Activated CD8-positive, alpha-beta memory T cell treated with anti-CD3 and anti-CD28 coated beads, Interleukin-2, amount 10 ng/mL, durations not matched to agents 7 days and 5 days (primary cell): ENCODE results near the gene TRNT1. TPM values are rescaled to one million over a fixed set of nuclear protein-coding genes. Genes with fewer than 3 reads are reported as not detected.
A peak's percentile ranks its signal among the peaks of the same experiment; 100 is the strongest.

ENCODE experiments used
- ATAC-seq: fragments of 150-1000 bp; cut with Tn5 transposase; one replicate; pipeline ENCODE4 v1.10.0; 2021; ENCODE audit warnings: moderate library complexity
- CTCF ChIA-PET: fragments of 350-600 bp; sonication (Branson Sonifier 250); formaldehyde crosslinking; loops from one replicate; lab custom pipeline; 2021; ENCODE audit warnings: antibody characterized with exemption; lab: Charles Lee
- DNase-seq: peaks from one replicate; pipeline ENCODE4 v3.0.0-alpha.2; 2020
- H3K27ac Mint-ChIP-seq: one replicate; pipeline ENCODE4 v1.8.0; 2021; ENCODE audit warnings: mild to moderate bottlenecking, mixed read lengths
- H3K27me3 Mint-ChIP-seq: one replicate; pipeline ENCODE4 v1.8.0; 2021; ENCODE audit warnings: mixed read lengths
- H3K36me3 Mint-ChIP-seq: one replicate; pipeline ENCODE4 v1.8.0; 2021; ENCODE audit warnings: mild to moderate bottlenecking, mixed read lengths
- H3K4me1 Mint-ChIP-seq: one replicate; pipeline ENCODE4 v1.8.0; 2021; ENCODE audit warnings: mixed read lengths
- H3K4me3 Mint-ChIP-seq: one replicate; pipeline ENCODE4 v1.8.0; 2021; ENCODE audit warnings: mild to moderate bottlenecking, moderate library complexity, mixed read lengths
- H3K9me3 Mint-ChIP-seq: one replicate; pipeline ENCODE4 v1.8.0; 2022; ENCODE audit warnings: low read depth, mixed read lengths
- total RNA-seq, 2 experiments: library from RNA; stranded (reverse); gene quantifications; one replicate each; pipeline ENCODE4 v1.2.3, GENCODE V29; 2021

TRNT1 gene
- total RNA-seq, 2 experiments from 2014 or later: 35.0 to 39.6 TPM

DNA sequence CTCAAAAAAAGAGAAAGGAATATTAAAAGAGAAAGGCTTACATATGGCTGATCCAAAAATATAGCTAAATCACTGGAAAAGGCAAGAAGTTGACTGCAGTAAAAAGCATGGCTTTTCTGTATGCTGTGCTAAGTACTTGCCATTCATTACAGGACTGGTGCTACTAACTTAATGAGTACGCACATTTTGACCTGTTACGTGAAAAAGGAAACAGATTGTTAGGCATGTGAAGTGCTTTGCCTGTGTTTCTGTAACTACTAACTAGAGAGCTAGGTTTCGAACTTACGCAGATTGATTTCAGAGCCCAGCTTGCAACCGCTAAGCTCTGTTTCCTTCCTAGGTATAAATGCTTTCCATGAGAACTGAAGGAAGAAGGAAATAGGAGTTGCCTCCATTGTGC, 2.8 kb downstream of the TRNT1 start:
- Mint-ChIP-seq H3K4me1 (peaks cover 47% of the 10 kb centered on the region), H3K36me3 (peaks cover 40% of the 10 kb centered on the region), H3K9me3 (no peaks in the 10 kb centered on the region), H3K27ac (peak overlapping the region; percentile 54), H3K27me3 (no peaks in the 10 kb centered on the region), H3K4me3 (no peak overlapping the region)
- CTCF ChIA-PET: interaction anchor here (1.0 to 1.1 kb wide), 2 partner anchors 24 to 50 kb away, joined by 3 to 5 read pairs; partner anchors contain the start of gene CRBN
- no peak for ATAC-seq
- no peak for DNase-seq

DNA sequence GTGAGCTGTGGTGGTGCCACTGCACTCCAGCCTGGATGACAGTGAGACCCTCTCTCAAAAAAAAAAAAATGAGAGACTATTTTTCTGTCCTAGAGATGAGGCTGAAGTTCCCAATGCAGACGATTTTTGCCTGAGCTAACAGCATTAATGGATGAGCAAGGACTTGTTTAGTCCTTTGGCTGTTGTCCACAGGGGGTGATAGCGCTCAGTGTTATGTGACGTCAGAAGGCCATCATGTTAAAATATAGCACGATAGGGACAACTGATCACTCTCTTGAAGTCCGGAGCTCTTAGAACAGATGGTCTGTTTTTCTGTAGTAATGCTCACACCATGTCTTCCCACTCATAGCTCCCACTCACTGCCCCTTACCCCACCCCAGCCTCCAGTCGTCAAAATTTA, 6.8 kb downstream of the TRNT1 start:
- CTCF ChIA-PET: no interaction called here
- Mint-ChIP-seq H3K27me3 (no peaks in the 10 kb centered on the region), H3K36me3 (peaks cover 56% of the 10 kb centered on the region), H3K27ac (no peak overlapping the region), H3K4me1 (peaks cover 46% of the 10 kb centered on the region), H3K4me3 (no peak overlapping the region), H3K9me3 (no peaks in the 10 kb centered on the region)
- DNase-seq: no peak
- no peak for ATAC-seq

DNA sequence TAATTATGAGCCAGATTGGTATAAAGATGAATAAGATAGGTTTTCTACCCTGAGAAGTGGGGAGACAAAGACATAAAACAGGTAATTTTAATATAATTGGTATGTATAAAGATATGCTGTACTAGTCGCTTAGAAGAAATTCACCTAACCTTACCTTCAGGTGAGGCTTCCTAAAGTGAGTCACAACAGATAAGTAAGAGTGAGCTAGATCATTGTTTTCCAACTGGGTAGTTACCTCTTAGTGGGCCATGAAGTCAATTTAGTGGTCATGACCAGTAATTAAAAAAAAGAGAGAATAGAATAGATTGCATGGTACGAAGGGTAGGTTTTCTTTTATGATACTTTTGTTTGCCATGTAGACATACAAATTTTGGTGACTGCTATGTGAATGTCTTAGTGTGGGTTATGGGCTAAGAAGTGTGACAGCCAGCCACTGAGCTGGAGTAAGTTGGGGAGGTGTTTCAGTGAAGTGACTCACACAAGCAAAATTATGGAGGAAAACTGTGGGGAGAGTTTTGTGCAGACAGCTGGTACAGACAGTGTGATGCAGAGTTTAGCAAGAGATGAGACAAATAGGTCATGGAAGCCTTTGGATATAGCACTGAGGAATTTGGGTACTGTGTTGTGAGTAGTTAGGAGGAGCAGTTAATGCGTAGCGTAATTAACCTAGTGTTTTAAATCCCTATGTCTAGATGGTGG, 8.2 kb downstream of the TRNT1 start:
- no peaks in the 10 kb centered on the region for H3K9me3 Mint-ChIP-seq
- H3K36me3 Mint-ChIP-seq: peaks cover 56% of the 10 kb centered on the region
- H3K27me3 Mint-ChIP-seq: no peaks in the 10 kb centered on the region
- ATAC-seq (peak; percentile 27), DNase-seq (no peak)
- H3K4me3 Mint-ChIP-seq: no peak overlapping the region
- peaks cover 41% of the 10 kb centered on the region for H3K4me1 Mint-ChIP-seq
- peak overlapping the region; percentile 1 for H3K27ac Mint-ChIP-seq
- CTCF ChIA-PET: no interaction called here

DNA sequence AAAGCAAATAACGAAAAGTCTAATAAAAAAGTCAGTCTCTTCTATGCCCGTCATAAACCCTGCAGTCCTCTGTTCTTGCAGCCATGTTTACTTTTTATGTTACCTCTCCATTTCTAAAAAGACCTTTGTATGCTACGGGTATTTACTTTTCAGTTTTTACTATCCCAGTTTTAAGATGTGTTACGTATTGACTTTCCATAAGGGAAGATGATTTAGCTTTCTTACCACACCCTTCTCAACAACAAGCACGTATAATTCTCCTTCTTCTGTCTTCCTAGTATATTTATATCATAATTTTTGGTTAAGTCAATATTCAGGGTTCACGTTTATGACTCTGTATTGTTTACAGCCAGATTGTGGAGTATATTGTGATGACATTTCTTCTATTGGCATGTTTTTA, 10.8 kb downstream of the TRNT1 start:
- CTCF ChIA-PET: no interaction called here
- peaks cover 46% of the 10 kb centered on the region for H3K4me1 Mint-ChIP-seq

DNA sequence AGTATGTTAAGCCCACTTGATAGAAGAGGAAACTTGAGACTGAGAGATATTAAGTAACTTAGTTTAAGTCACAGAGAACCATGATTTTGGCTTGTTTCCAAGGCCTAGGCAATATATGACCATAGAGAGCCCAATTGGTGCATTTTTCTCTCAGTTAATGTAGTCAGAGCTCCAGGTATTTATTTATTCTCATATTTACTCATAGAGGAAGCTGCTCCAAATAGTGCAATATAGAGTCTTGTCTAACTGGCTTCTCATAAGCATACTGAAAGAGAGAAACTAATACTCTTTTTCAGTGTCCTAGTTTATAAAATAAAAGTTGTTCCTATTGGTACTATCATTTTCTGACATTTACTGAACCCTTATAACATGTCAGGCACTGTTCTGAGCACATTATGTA, 15.2 kb downstream of the TRNT1 start:
- Mint-ChIP-seq H3K27me3 (no peaks in the 10 kb centered on the region), H3K27ac (no peak overlapping the region), H3K36me3 (peaks cover 72% of the 10 kb centered on the region), H3K9me3 (no peaks in the 10 kb centered on the region), H3K4me3 (no peak overlapping the region), H3K4me1 (peaks cover 20% of the 10 kb centered on the region)
- DNase-seq (no peak), ATAC-seq (no peak)
- CTCF ChIA-PET: no interaction called here

More for the DNA sequence above, 10.8 kb downstream of the TRNT1 start:
- Mint-ChIP-seq H3K4me3 (no peak overlapping the region), H3K27me3 (no peaks in the 10 kb centered on the region), H3K27ac (no peak overlapping the region), H3K36me3 (peaks cover 62% of the 10 kb centered on the region), H3K9me3 (no peaks in the 10 kb centered on the region)
- ATAC-seq (no peak), DNase-seq (no peak)

DNA sequence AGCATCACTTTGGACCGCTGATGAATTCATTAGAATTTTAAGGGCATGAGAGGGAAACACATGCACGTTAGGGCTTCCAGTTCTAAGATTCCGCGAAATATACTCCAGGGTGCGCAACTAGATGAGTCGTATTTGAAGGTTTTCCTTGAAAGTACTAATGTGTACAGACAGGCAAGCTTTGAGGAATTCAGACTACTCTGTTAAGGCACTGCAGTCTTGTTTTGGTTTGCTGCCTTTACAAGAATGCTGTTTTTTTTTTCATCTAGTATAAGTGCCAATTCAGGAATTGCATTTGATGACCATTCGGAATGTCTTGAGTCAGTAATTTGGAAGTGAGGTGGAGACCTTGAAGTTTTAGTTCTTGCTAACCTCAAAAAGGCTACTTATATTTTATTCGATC, 19.1 kb downstream of the TRNT1 start:
- H3K27me3 Mint-ChIP-seq: no peaks in the 10 kb centered on the region
- no peak for ATAC-seq
- peaks cover 66% of the 10 kb centered on the region for H3K36me3 Mint-ChIP-seq
- DNase-seq: no peak
- CTCF ChIA-PET: no interaction called here
- peaks cover 9% of the 10 kb centered on the region for H3K4me1 Mint-ChIP-seq
- H3K27ac Mint-ChIP-seq: no peak overlapping the region
- H3K4me3 Mint-ChIP-seq: no peak overlapping the region
- H3K9me3 Mint-ChIP-seq: no peaks in the 10 kb centered on the region

DNA sequence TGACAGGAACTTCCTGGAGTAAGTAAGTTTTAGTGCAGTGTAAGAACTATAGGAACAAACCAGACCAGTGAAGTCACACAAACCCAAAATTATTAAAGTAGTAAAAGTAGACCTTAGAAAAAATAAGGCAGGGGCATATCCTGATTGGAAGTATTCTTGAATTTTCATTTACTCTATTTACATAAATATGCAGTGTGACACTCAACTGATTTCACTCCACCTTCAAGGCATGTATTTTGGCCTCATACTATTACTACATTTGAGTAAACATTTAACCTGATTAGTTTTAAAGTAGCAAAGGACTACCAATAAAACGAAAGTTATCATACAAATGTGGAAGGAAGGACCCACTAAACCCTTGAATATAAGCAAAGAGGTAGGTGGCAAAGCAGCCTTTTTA, 22.8 kb downstream of the TRNT1 start:
- H3K4me3 Mint-ChIP-seq: no peak overlapping the region
- CTCF ChIA-PET: no interaction called here

DNA sequence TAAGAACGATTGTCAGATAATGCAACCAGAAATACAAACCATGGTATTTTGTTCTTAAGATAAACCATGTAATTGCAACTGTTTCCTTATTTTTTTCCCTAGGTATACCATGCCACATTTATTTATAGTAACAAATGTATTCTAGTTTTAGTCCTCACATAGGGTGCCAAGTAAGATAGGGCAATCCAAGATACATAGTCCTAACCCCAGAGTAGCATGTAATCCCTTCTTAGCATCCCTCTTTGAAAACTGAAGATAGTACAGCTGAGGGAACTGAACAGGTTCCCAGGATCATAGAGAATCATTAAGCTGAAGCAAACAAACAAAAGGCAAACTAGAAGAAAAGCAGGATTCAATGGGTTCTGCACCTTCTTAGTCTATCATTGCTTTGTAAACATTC, 24.8 kb downstream of the TRNT1 start:
- Mint-ChIP-seq H3K4me1 (peaks cover 2% of the 10 kb centered on the region), H3K4me3 (no peak overlapping the region)
- CTCF ChIA-PET: interaction anchor here (0.8 to 1.4 kb wide), 2 partner anchors 11 to 28 kb away, joined by 3 to 6 read pairs; partner anchors contain the start of gene CRBN

More for the DNA sequence above, 22.8 kb downstream of the TRNT1 start:
- ATAC-seq: no peak
- Mint-ChIP-seq H3K9me3 (no peaks in the 10 kb centered on the region), H3K36me3 (peaks cover 68% of the 10 kb centered on the region), H3K27ac (no peak overlapping the region), H3K4me1 (peaks cover 2% of the 10 kb centered on the region), H3K27me3 (no peaks in the 10 kb centered on the region)
- no peak for DNase-seq

DNA sequence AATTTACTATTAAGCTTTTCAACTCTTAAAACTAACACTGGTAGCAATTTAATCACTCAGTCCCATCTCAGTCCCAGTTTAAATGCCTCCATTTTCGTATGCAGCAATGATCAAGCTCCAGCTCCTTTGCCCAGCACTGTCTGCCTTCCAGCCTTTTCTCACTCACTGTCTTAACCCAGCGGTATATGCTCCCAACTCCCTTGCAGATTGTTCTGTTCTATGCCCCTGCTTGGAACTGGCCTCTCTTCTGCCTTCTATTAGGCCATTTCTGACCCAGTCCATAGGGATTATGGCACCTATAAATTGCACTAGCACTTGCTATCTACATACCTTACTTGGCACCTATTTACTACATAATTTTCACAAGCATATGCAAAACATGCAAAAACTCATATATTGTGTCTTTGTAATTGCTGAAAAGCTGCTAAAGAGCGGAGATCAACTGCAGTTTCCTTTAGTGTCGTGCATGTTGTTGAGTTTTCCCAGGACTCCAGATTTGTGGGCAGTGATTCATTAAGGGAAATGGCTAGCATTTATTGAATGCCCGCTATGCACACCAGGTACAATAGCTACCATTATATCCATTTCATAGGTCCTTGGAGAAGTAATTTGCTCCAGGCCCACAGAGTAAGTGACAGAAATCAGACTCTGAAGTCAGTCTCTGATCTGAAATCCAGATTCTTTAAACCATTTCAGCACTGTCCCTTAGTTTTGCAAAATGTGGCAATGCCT, 28.3 kb downstream of the TRNT1 start:
- CTCF ChIA-PET: no interaction called here
- Mint-ChIP-seq H3K36me3 (peaks cover 78% of the 10 kb centered on the region), H3K4me3 (no peak overlapping the region), H3K27me3 (no peaks in the 10 kb centered on the region), H3K27ac (no peak overlapping the region), H3K4me1 (no peaks in the 10 kb centered on the region), H3K9me3 (no peaks in the 10 kb centered on the region)
- ATAC-seq (no peak), DNase-seq (no peak)

More for the DNA sequence above, 24.8 kb downstream of the TRNT1 start:
- Mint-ChIP-seq H3K9me3 (no peaks in the 10 kb centered on the region), H3K36me3 (peaks cover 66% of the 10 kb centered on the region), H3K27ac (no peak overlapping the region), H3K27me3 (no peaks in the 10 kb centered on the region)
- ATAC-seq: no peak
- no peak for DNase-seq

DNA sequence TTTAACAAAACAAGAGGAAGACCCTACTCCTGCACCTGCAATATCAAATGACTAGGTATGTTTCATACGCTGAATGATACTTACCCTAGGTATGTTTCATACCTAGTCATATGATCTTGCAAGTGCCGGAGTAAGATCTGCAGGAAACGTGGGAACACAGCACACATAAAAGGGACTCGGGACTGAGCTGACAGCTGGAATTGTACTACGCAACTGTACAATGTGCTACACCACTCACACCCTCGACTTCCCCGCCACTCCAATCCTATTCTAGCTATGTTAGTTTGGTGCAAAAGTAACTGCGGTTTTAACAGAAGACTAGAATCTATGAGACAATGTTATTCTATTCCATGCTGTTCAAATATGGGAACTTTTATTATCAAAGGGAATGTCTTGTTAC, 30.7 kb downstream of the TRNT1 start:
- Mint-ChIP-seq H3K4me1 (no peaks in the 10 kb centered on the region), H3K27ac (no peak overlapping the region), H3K4me3 (no peak overlapping the region), H3K9me3 (no peaks in the 10 kb centered on the region), H3K27me3 (no peaks in the 10 kb centered on the region), H3K36me3 (peaks cover 72% of the 10 kb centered on the region)
- DNase-seq (no peak), ATAC-seq (no peak)
- CTCF ChIA-PET: no interaction called here

DNA sequence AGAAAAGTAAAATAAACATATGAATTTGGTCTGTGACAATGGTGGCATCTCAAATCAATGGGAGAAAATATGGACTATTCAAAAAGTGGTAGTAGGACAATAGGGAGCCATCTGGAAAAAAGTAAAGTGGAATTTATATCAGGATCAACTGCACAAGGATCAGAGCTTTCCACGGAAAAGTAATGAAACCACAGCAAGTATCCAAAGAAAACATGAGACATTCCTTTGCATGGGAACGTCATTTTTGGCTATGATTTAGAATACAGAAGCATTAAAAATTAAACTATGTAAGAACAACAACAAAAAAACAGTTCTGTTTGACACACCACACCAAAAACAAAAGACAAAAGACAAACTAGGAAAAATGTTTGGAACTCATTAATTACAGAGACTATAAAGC, 34.1 kb downstream of the TRNT1 start:
- Mint-ChIP-seq H3K4me3 (no peak overlapping the region), H3K36me3 (peaks cover 76% of the 10 kb centered on the region), H3K27me3 (no peaks in the 10 kb centered on the region), H3K9me3 (no peaks in the 10 kb centered on the region), H3K4me1 (peaks cover 9% of the 10 kb centered on the region), H3K27ac (no peak overlapping the region)
- ATAC-seq (no peak), DNase-seq (no peak)
- CTCF ChIA-PET: interaction anchor here (2.6 kb wide), 1 partner anchor 10 kb away, joined by 12 read pairs; no protein-coding TSS in a partner anchor

DNA sequence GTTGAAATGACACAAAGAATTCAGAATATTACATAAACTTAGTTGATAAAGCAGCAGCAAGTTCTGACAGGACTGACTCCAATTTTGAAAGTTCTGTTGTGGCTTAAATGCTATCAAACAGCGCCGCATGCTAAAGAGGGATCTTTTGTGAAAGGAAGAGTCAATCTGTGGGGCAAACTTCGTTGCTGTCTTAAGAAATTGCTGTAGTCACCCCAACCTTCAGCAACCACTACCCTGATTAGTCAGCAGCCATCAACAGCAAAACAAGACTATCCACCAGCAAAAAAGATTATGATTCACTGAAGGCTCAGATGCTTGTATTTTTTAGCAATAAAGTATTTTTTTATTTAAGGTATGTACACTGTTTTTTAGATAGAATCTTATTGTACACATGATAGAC, 38.5 kb downstream of the TRNT1 start:
- Mint-ChIP-seq H3K27ac (peak overlapping the region; percentile 52), H3K9me3 (no peaks in the 10 kb centered on the region), H3K36me3 (peaks cover 57% of the 10 kb centered on the region), H3K4me3 (no peak overlapping the region), H3K4me1 (peaks cover 16% of the 10 kb centered on the region), H3K27me3 (no peaks in the 10 kb centered on the region)
- peak; percentile 67 for ATAC-seq
- CTCF ChIA-PET: no interaction called here
- DNase-seq: no peak

DNA sequence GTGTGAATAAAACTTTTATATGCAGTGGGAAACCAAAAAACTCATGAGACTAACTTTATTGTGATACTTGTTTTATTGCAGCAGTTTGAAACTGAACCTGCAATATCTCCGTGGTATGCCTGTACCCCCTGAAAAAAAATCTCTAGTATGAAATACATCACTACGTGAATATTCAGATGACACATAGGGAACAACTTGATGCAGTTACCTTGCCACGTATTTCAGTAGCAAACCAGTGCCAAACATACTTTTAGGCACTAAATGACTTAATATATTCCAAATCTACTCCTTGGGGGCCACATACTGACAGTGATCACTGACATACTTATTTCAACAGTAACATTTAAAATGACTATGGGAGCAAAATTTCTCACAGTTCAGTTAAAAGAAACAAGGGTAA, 38.9 kb downstream of the TRNT1 start:
- Mint-ChIP-seq H3K36me3 (peaks cover 55% of the 10 kb centered on the region), H3K27ac (peak overlapping the region; percentile 34), H3K9me3 (no peaks in the 10 kb centered on the region), H3K27me3 (no peaks in the 10 kb centered on the region), H3K4me1 (peaks cover 16% of the 10 kb centered on the region), H3K4me3 (no peak overlapping the region)
- CTCF ChIA-PET: no interaction called here
- no peak for DNase-seq
- no peak for ATAC-seq

DNA sequence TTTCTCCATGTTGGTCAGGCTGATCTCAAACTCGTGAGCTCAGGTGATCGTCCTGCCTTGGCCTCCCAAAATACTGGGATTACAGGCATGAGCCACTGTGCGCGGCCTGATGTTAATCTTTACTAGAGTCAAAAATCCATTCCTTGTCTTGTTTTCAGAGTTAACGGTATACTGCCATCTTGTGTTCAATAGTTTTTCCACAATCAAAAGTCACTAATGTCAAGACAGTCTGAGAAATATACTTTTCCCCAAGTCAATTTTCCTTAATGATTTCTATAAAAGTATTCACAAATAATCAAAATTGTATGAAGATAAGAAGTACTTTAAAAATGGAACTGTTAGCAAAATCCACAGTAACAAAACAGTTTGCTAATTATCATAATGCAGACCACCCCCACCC, 44.3 kb downstream of the TRNT1 start:
- H3K27ac Mint-ChIP-seq: no peak overlapping the region
- DNase-seq: no peak
- H3K4me3 Mint-ChIP-seq: no peak overlapping the region
- CTCF ChIA-PET: interaction anchor here (0.6 to 3.1 kb wide), 4 partner anchors 9 to 1442 kb away, joined by 3 to 12 read pairs (median 4); no protein-coding TSS in a partner anchor
- H3K36me3 Mint-ChIP-seq: peaks cover 42% of the 10 kb centered on the region
- no peaks in the 10 kb centered on the region for H3K9me3 Mint-ChIP-seq
- H3K4me1 Mint-ChIP-seq: peaks cover 41% of the 10 kb centered on the region
- no peaks in the 10 kb centered on the region for H3K27me3 Mint-ChIP-seq
- no peak for ATAC-seq
